Testis (tissue), 3 donors: ENCODE measurements around the gene PPP4R1. TPM values are rescaled to one million over a fixed set of nuclear protein-coding genes. Genes with fewer than 3 reads are reported as not detected.

Source experiments
- DNase-seq: peaks from one replicate; pipeline ENCODE4 v3.0.0-alpha.2; 2019
- H3K27ac ChIP-seq, 2 donors: fragments of 200-600 bp; sonication (generic); one replicate each; pipeline ENCODE4 v1.5.1; 2019
- H3K27me3 ChIP-seq: fragments of 200-600 bp; sonication (generic); one replicate; pipeline ENCODE4 v1.5.1; 2019
- H3K36me3 ChIP-seq: fragments of 200-600 bp; sonication (generic); one replicate; pipeline ENCODE4 v1.5.1; 2017; ENCODE audit warnings: low read depth; ENCODE audit errors: missing control alignments
- H3K4me1 ChIP-seq: fragments of 200-600 bp; sonication (generic); one replicate; pipeline ENCODE4 v1.5.1; 2019
- H3K4me3 ChIP-seq, 2 donors: fragments of 200-600 bp; sonication (generic); one replicate each; pipeline ENCODE4 v1.5.1; 2017 to 2019
- H3K9me3 ChIP-seq: fragments of 200-600 bp; sonication (generic); one replicate; pipeline ENCODE4 v1.5.1; 2017
- POLR2A ChIP-seq: fragments of 450-650 bp; IDR thresholded peaks from one replicate; pipeline ENCODE4 v1.6.1; 2017; ENCODE audit warnings: antibody characterized with exemption, mild to moderate bottlenecking, moderate library complexity
- WGBS, 2 donors: methylation state at CpG; one replicate each; pipeline ENCODE4 v1.1.5; 2018; 5-methylcytosine and 5-hydroxymethylcytosine counted together
- intact Hi-C: fragments of 100-400 bp; cut with DNase I; formaldehyde crosslinking; loops from one replicate; pipeline ENCODE4 v1.15.1; 2023; ENCODE audit warnings: low total_unique reads
- polyA plus RNA-seq: library from polyadenylated mRNA; stranded (reverse); fragments of 350-450 nt; fragmentation: Illumina TruSeq; extraction: RNeasy Lipid Tissue Mini Kit (QIAGEN cat#74804); gene quantifications from one replicate; pipeline ENCODE4 v1.2.3, GENCODE V29; 2014; ENCODE audit warnings: low read depth, low replicate concordance; ENCODE audit not compliant: insufficient read depth
- total RNA-seq, 2 donors: library from RNA; depleted of rRNA; stranded (reverse); fragments of >200 nt; gene quantifications; one replicate each; pipeline ENCODE4 v1.2.3, GENCODE V29; 2016
- TF ChIP-seq, protein P1 (sequence below), 3 experiments: fragments of 450-650 bp in 2 of 3; fragments of 200-600 bp in 1 of 3; sonication (generic) in 1 of 3; IDR thresholded peaks; one replicate each; pipeline ENCODE4 v1.5.1; 2016 to 2019; ENCODE audit warnings: antibody characterized with exemption in 3 of 3, mild to moderate bottlenecking in 2 of 3, moderate library complexity in 1 of 3

The PPP4R1 gene
- total and polyA plus RNA-seq, 3 donors from 2014 or later = 91.8 to 136 (median 128) TPM

DNA sequence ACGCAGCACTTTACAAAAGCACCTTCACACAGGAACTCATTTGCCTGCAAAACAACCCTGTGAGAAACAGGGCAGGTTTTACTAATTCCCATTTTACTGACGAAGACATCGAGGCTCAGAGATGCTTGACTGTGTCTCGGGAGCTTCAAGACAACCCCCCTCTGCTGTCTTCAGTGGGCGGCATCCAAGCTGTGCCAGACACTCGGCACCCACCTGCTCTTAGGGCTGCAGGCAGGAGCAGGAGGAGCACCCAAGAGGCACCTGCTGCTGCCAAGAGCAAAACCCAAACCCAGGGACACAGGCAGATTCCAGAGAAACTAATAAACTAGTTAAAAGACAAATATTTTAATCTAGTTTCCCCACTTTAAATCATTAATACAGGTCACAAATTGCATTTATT is 67.9 kb downstream of the PPP4R1 start:
- no peaks in the 10 kb centered on the region for H3K36me3 ChIP-seq
- WGBS, 2 donors = 83 to 88% methylated on average over 6 of the region's 6 CpGs
- TF ChIP-seq, protein P1, sequence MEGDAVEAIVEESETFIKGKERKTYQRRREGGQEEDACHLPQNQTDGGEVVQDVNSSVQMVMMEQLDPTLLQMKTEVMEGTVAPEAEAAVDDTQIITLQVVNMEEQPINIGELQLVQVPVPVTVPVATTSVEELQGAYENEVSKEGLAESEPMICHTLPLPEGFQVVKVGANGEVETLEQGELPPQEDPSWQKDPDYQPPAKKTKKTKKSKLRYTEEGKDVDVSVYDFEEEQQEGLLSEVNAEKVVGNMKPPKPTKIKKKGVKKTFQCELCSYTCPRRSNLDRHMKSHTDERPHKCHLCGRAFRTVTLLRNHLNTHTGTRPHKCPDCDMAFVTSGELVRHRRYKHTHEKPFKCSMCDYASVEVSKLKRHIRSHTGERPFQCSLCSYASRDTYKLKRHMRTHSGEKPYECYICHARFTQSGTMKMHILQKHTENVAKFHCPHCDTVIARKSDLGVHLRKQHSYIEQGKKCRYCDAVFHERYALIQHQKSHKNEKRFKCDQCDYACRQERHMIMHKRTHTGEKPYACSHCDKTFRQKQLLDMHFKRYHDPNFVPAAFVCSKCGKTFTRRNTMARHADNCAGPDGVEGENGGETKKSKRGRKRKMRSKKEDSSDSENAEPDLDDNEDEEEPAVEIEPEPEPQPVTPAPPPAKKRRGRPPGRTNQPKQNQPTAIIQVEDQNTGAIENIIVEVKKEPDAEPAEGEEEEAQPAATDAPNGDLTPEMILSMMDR (IDR thresholded peaks at IDR 0.05) = no peak
- no peak for TF ChIP-seq POLR2A

DNA sequence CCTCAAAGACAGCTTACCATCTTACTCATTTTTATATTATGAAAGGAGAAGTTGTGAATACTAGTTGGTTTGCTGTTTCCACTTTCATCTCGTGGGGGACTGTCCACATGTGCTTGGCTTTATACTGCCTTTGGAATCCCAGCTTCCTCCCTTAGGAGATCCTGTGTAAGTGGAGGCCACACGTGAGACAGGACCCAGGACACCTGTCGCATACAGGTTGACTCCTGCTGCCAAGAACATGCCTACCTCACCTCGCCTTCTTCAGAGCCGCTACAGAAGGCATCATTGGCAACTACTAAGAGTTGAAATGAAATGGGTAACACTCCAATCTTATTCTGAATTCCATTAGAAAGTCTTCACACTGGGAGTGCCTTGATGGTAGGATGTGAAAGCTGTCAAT is 69.3 kb downstream of the PPP4R1 start:
- WGBS, 2 donors = 83 to 93% methylated on average over 5 of the region's 5 CpGs
- intact Hi-C loops = no loop called here
- no peak overlapping the region for H3K27ac ChIP-seq
- no peaks in the 10 kb centered on the region for H3K9me3 ChIP-seq
- DNase-seq = no peak
- H3K4me3 ChIP-seq = no peak overlapping the region
- no peaks in the 10 kb centered on the region for H3K36me3 ChIP-seq
- H3K4me1 ChIP-seq = no peaks in the 10 kb centered on the region
- no peaks in the 10 kb centered on the region for H3K27me3 ChIP-seq
- no peak for TF ChIP-seq POLR2A
- TF ChIP-seq, protein P1 (IDR thresholded peaks at IDR 0.05) = no peak

More for the DNA sequence above, 67.9 kb downstream of the PPP4R1 start:
- H3K4me1 ChIP-seq = no peaks in the 10 kb centered on the region
- no peak for DNase-seq
- H3K27me3 ChIP-seq = no peaks in the 10 kb centered on the region
- no peak overlapping the region for H3K4me3 ChIP-seq
- H3K9me3 ChIP-seq = no peaks in the 10 kb centered on the region
- no peak overlapping the region for H3K27ac ChIP-seq
- intact Hi-C loops = no loop called here

DNA sequence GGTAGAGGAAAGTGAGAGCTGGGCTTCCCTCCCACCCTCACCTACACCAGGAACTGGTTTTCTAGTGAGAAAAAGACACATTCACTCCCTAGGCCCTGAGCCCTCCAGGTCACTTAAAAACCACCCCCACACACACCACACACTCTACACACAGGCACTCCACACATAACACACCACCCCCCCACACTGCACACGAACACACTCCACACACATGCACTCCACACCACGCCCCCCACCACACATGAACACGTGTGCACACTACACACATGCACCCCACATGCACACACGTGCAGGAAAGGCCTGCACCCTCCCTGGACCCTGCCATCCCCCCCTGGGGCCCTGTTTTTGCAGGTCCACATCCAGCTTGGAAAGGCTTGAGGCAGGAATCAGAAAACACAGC is 71.4 kb downstream of the PPP4R1 start:
- Histone ChIP-seq H3K36me3 (no peaks in the 10 kb centered on the region), H3K27ac (no peak overlapping the region), H3K4me3 (no peak overlapping the region), H3K9me3 (no peaks in the 10 kb centered on the region), H3K27me3 (no peaks in the 10 kb centered on the region), H3K4me1 (peaks cover 5% of the 10 kb centered on the region)
- DNase-seq = no peak
- intact Hi-C loops = no loop called here
- 67 to 70% methylated on average over 4 of the region's 4 CpGs for WGBS, 2 donors
- TF ChIP-seq POLR2A = no peak
- TF ChIP-seq, protein P1 (IDR thresholded peaks at IDR 0.05) = no peak

DNA sequence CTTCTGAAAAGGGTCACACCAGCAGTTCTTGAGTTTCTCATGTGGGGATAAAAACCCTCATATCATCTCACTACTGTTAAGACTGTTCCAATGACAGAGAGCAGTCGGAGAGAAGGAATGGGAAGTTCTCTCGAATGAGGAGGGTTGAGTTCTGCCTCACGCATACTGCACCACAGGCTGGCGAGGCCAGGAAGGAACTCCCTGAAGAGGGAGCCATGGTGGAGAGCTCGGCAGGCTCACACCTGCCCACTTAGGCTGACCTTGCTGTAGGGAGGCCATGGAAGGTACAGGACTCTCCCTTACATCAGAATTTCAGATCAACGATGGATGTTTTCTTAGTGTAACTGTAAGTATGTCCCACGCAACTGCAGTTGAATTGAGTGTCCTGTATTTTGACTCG is 74.4 kb downstream of the PPP4R1 start:
- Histone ChIP-seq H3K9me3 (no peaks in the 10 kb centered on the region), H3K4me1 (peaks cover 6% of the 10 kb centered on the region), H3K36me3 (no peaks in the 10 kb centered on the region), H3K27me3 (no peaks in the 10 kb centered on the region), H3K4me3 (no peak overlapping the region), H3K27ac (no peak overlapping the region)
- no peak for DNase-seq
- intact Hi-C loops = no loop called here
- TF ChIP-seq POLR2A = no peak
- TF ChIP-seq, protein P1 (IDR thresholded peaks at IDR 0.05) = no peak
- WGBS, 2 donors = 92 to 93% methylated on average over 8 of the region's 8 CpGs

- peaks cover 6% of the 10 kb centered on the region for H3K4me1 ChIP-seq
- DNase-seq = no peak
- no peak overlapping the region for H3K27ac ChIP-seq
- no peak overlapping the region for H3K4me3 ChIP-seq
- intact Hi-C loops = no loop called here
- TF ChIP-seq, protein P1 (IDR thresholded peaks at IDR 0.05) = no peak
- no peak for TF ChIP-seq POLR2A
- H3K9me3 ChIP-seq = no peaks in the 10 kb centered on the region
- no peaks in the 10 kb centered on the region for H3K36me3 ChIP-seq
- H3K27me3 ChIP-seq = no peaks in the 10 kb centered on the region
- 94% methylated on average over 6 of the region's 6 CpGs for WGBS, 2 donors
Measured at GRCh38 chr18:9539283-9539682, 75.1 kb downstream of the PPP4R1 start.
